Hepatocyte (in vitro differentiated cells): ENCODE results near the gene CD164. TPM values are rescaled to one million over a fixed set of nuclear protein-coding genes. Genes with fewer than 3 reads are reported as not detected.

Source experiments
- DNase-seq: peaks from one replicate; pipeline ENCODE4 v3.0.0-alpha.2; 2016; ENCODE audit warnings: low spot score
- H2AFZ ChIP-seq: fragments of 200-600 bp; sonication (generic); 2 replicates; pipeline ENCODE4 v1.6.0; 2016; ENCODE audit warnings: antibody characterized with exemption, mild to moderate bottlenecking
- H3K27ac ChIP-seq: fragments of 200-600 bp; sonication (generic); 2 replicates; pipeline ENCODE4 v1.5.1; 2016; ENCODE audit warnings: mild to moderate bottlenecking
- H3K27me3 ChIP-seq: fragments of 200-600 bp; sonication (generic); 2 replicates; pipeline ENCODE4 v1.6.1; 2016
- H3K36me3 ChIP-seq: fragments of 200-600 bp; sonication (generic); replicated peaks from 2 replicates; pipeline ENCODE4 v1.5.1; 2016; ENCODE audit warnings: low read depth; ENCODE audit not compliant: insufficient read depth
- H3K4me1 ChIP-seq: fragments of 200-600 bp; sonication (generic); 2 replicates; pipeline ENCODE4 v1.5.1; 2016; ENCODE audit warnings: mild to moderate bottlenecking, moderate library complexity; ENCODE audit not compliant: insufficient read depth
- H3K4me2 ChIP-seq: fragments of 200-600 bp; sonication (generic); 2 replicates; pipeline ENCODE4 v1.6.0; 2016
- H3K4me3 ChIP-seq: fragments of 200-600 bp; sonication (generic); 2 replicates; pipeline ENCODE4 v1.5.1; 2016; ENCODE audit warnings: mild to moderate bottlenecking
- H3K79me2 ChIP-seq: fragments of 200-600 bp; sonication (generic); 2 replicates; pipeline ENCODE4 v1.6.0; 2017; ENCODE audit warnings: mild to moderate bottlenecking
- H3K9me2 ChIP-seq: fragments of 200-600 bp; sonication (generic); replicated peaks from 2 replicates; pipeline ENCODE4 v1.6.0; 2017; ENCODE audit warnings: mild to moderate bottlenecking; ENCODE audit not compliant: insufficient read depth
- H3K9me3 ChIP-seq: fragments of 200-600 bp; sonication (generic); 2 replicates; pipeline ENCODE4 v1.5.1; 2016; ENCODE audit warnings: low read depth, mild to moderate bottlenecking
- H4K20me1 ChIP-seq: fragments of 200-600 bp; sonication (generic); 2 replicates; pipeline ENCODE4 v1.6.0; 2016; ENCODE audit warnings: mild to moderate bottlenecking; ENCODE audit not compliant: insufficient read depth, poor library complexity, severe bottlenecking
- CTCF ChIP-seq: fragments of 200-600 bp; sonication (generic); IDR thresholded peaks from 2 replicates; pipeline ENCODE4 v1.5.1; 2016; ENCODE audit warnings: antibody characterized with exemption, mild to moderate bottlenecking; ENCODE audit not compliant: poor library complexity
- EZH2 ChIP-seq: fragments of 200-600 bp; sonication (generic); IDR thresholded peaks from 2 replicates; pipeline ENCODE4 v1.6.1; 2016; ENCODE audit warnings: antibody characterized with exemption, mild to moderate bottlenecking, borderline replicate concordance
- EZH2phosphoT487 ChIP-seq: fragments of 200-600 bp; sonication (generic); IDR thresholded peaks from one replicate; pipeline ENCODE4 v1.6.1; 2018; ENCODE audit warnings: antibody characterized with exemption, mild to moderate bottlenecking, low read depth, moderate library complexity; ENCODE audit not compliant: unreplicated experiment, severe bottlenecking
- WGBS: methylation state at CpG from one replicate; pipeline ENCODE4 v1.1.6; 2016; ENCODE audit warnings: low lambda C conversion rate; ENCODE audit errors: missing lambda C conversion rate; 5-methylcytosine and 5-hydroxymethylcytosine counted together
- polyA plus RNA-seq: library from polyadenylated mRNA; unstranded; fragments of >200 nt; fragmentation: Nextera tagmentation; extraction: Ambion mirVana; gene quantifications from 2 replicates; pipeline ENCODE4 v1.2.1, GENCODE V29; 2016
- total RNA-seq: library from RNA; depleted of rRNA; stranded (reverse); fragments of >200 nt; gene quantifications from 2 replicates; pipeline ENCODE4 v1.2.3, GENCODE V29; 2014

CD164 gene
- total and polyA plus RNA-seq, 2 experiments from 2014 or later: 475 to 574 TPM

GRCh38 chr6:109421184-109421583 is 38.9 kb upstream of the CD164 start:
- Histone ChIP-seq H3K79me2 (no peaks in the 10 kb centered on the region), H4K20me1 (no peaks in the 10 kb centered on the region), H2AFZ (no peak overlapping the region), H3K27ac (no peak overlapping the region), H3K4me3 (no peak overlapping the region), H3K36me3 (no peaks in the 10 kb centered on the region), H3K27me3 (no peaks in the 10 kb centered on the region), H3K9me3 (no peaks in the 10 kb centered on the region), H3K9me2 (no peaks in the 10 kb centered on the region), H3K4me2 (no peak overlapping the region), H3K4me1 (no peaks in the 10 kb centered on the region)
- WGBS: 88% methylated on average over 1 of the region's 1 CpG
- no peak for DNase-seq
- TF ChIP-seq CTCF: no peak
- TF ChIP-seq EZH2: no peak
- no peak for TF ChIP-seq EZH2phosphoT487

- no peak overlapping the region for H3K4me2 ChIP-seq
- WGBS: 86% methylated on average over 1 of the region's 1 CpG
- H3K27me3 ChIP-seq: no peaks in the 10 kb centered on the region
- no peak overlapping the region for H3K4me3 ChIP-seq
- no peaks in the 10 kb centered on the region for H3K4me1 ChIP-seq
- no peaks in the 10 kb centered on the region for H3K79me2 ChIP-seq
- no peak overlapping the region for H2AFZ ChIP-seq
- no peak overlapping the region for H3K27ac ChIP-seq
- no peaks in the 10 kb centered on the region for H3K36me3 ChIP-seq
- H3K9me2 ChIP-seq: no peaks in the 10 kb centered on the region
- TF ChIP-seq EZH2 (no peak), CTCF (no peak), EZH2phosphoT487 (no peak)
- no peak for DNase-seq
- no peaks in the 10 kb centered on the region for H3K9me3 ChIP-seq
- H4K20me1 ChIP-seq: no peaks in the 10 kb centered on the region
These were observed 38.5 kb upstream of the CD164 start for GRCh38 chr6:109420751-109421150.

- Histone ChIP-seq H3K9me2 (no peaks in the 10 kb centered on the region), H3K79me2 (no peaks in the 10 kb centered on the region), H3K36me3 (no peaks in the 10 kb centered on the region), H3K4me1 (no peaks in the 10 kb centered on the region), H3K4me2 (no peak overlapping the region), H3K27me3 (no peaks in the 10 kb centered on the region), H2AFZ (no peak overlapping the region), H3K4me3 (no peak overlapping the region), H3K9me3 (no peaks in the 10 kb centered on the region), H4K20me1 (no peaks in the 10 kb centered on the region), H3K27ac (no peak overlapping the region)
- 97% methylated on average over 4 of the region's 4 CpGs for WGBS
- TF ChIP-seq EZH2phosphoT487 (no peak), CTCF (no peak), EZH2 (no peak)
- no peak for DNase-seq
These were observed 35.4 kb upstream of the CD164 start for GRCh38 chr6:109417646-109418045.

GRCh38 chr6:109411034-109411433 is 28.8 kb upstream of the CD164 start:
- no peak for TF ChIP-seq EZH2phosphoT487
- no peak for TF ChIP-seq CTCF
- TF ChIP-seq EZH2: no peak
- H3K4me1 ChIP-seq: no peaks in the 10 kb centered on the region
- no peak overlapping the region for H3K4me3 ChIP-seq
- no peak overlapping the region for H3K27ac ChIP-seq
- H2AFZ ChIP-seq: no peak overlapping the region
- no peak for DNase-seq
- no peaks in the 10 kb centered on the region for H3K27me3 ChIP-seq
- no peaks in the 10 kb centered on the region for H4K20me1 ChIP-seq
- H3K4me2 ChIP-seq: no peak overlapping the region
- 85% methylated on average over 2 of the region's 2 CpGs for WGBS
- no peaks in the 10 kb centered on the region for H3K9me3 ChIP-seq
- no peaks in the 10 kb centered on the region for H3K79me2 ChIP-seq
- no peaks in the 10 kb centered on the region for H3K9me2 ChIP-seq
- H3K36me3 ChIP-seq: no peaks in the 10 kb centered on the region
